ENCODE measurements around the gene NHSL1.

NHSL1 gene, protein sequence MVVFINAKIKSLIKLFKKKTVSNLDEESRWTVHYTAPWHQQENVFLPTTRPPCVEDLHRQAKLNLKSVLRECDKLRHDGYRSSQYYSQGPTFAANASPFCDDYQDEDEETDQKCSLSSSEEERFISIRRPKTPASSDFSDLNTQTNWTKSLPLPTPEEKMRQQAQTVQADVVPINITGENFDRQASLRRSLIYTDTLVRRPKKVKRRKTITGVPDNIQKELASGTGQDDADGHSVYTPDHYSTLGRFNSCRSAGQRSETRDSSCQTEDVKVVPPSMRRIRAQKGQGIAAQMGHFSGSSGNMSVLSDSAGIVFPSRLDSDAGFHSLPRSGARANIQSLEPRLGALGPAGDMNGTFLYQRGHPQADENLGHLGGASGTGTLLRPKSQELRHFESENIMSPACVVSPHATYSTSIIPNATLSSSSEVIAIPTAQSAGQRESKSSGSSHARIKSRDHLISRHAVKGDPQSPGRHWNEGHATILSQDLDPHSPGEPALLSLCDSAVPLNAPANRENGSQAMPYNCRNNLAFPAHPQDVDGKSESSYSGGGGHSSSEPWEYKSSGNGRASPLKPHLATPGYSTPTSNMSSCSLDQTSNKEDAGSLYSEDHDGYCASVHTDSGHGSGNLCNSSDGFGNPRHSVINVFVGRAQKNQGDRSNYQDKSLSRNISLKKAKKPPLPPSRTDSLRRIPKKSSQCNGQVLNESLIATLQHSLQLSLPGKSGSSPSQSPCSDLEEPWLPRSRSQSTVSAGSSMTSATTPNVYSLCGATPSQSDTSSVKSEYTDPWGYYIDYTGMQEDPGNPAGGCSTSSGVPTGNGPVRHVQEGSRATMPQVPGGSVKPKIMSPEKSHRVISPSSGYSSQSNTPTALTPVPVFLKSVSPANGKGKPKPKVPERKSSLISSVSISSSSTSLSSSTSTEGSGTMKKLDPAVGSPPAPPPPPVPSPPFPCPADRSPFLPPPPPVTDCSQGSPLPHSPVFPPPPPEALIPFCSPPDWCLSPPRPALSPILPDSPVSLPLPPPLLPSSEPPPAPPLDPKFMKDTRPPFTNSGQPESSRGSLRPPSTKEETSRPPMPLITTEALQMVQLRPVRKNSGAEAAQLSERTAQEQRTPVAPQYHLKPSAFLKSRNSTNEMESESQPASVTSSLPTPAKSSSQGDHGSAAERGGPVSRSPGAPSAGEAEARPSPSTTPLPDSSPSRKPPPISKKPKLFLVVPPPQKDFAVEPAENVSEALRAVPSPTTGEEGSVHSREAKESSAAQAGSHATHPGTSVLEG (N-terminal part only)

DNA sequence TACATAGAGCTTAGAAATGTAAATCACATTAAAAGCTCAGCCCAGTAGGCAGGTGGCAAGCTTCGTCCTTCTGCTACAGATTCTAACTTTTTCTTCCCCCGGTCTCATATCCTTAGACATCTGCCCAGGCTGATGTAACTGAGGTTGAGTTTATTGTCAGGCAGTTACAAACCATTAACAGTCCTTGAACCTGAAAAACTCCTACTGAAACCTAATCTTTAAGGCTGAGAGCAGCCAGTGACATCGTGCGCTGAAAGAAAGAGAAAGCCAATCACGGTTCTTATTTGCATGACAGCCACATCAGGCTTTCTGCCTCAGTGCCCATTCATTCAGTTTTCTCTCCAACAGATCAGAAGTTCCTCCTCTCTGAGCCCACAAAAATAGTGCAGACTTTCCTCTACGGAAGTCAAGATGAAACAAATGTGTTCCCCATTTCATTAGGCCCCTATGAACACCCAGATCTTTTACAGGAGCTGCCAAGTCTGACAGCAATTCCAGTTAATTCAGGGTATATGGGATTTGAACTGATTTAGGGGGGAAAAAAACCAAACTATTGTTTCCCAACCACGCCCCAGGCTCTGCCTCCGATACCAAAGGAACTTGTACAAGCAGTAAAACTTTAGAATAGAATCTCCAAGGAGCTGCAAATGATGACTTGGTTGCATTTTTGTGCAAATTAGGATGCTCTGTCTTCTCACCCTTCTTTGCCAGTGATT, at the start of gene NHSL1:
TSS of gene NHSL1 (minus strand) at position 192 of the 716 bp plus-strand sequence. CDS start 204 bp downstream, outside the sequence.
- TF ChIP-seq, protein P1, sequence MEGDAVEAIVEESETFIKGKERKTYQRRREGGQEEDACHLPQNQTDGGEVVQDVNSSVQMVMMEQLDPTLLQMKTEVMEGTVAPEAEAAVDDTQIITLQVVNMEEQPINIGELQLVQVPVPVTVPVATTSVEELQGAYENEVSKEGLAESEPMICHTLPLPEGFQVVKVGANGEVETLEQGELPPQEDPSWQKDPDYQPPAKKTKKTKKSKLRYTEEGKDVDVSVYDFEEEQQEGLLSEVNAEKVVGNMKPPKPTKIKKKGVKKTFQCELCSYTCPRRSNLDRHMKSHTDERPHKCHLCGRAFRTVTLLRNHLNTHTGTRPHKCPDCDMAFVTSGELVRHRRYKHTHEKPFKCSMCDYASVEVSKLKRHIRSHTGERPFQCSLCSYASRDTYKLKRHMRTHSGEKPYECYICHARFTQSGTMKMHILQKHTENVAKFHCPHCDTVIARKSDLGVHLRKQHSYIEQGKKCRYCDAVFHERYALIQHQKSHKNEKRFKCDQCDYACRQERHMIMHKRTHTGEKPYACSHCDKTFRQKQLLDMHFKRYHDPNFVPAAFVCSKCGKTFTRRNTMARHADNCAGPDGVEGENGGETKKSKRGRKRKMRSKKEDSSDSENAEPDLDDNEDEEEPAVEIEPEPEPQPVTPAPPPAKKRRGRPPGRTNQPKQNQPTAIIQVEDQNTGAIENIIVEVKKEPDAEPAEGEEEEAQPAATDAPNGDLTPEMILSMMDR (conservative IDR thresholded peaks at IDR 0.05; ENCODE audit: low read depth, low read length), result no peak
- peak within 1 kb of the TSS; percentile 27 for H3K4me3 ChIP-seq (ENCODE audit: low read length)
- no peak for DNase-seq (ENCODE audit: low read depth)

- no peak overlapping the region for H3K4me3 ChIP-seq (ENCODE audit: low read length)
- DNase-seq (ENCODE audit: low read depth), result no peak
- TF ChIP-seq, protein P1 (conservative IDR thresholded peaks at IDR 0.05; ENCODE audit: low read depth, low read length), result no peak
These were observed 47.5 kb upstream of the NHSL1 start for GRCh38 chr6:138546733-138547185.

- peak; percentile 82 for DNase-seq (ENCODE audit: low read depth)
- TF ChIP-seq, protein P1 (conservative IDR thresholded peaks at IDR 0.05; ENCODE audit: low read depth, low read length), result no peak
- peak overlapping the region; percentile 48 for H3K4me3 ChIP-seq (ENCODE audit: low read length)
These were observed 46.3 kb upstream of the NHSL1 start for GRCh38 chr6:138545621-138545980.

- no peak for DNase-seq (ENCODE audit: low read depth)
- H3K4me3 ChIP-seq (ENCODE audit: low read length), result peak overlapping the region; percentile 48
- TF ChIP-seq, protein P1 (conservative IDR thresholded peaks at IDR 0.05; ENCODE audit: low read depth, low read length), result no peak
These were observed 45.2 kb upstream of the NHSL1 start for GRCh38 chr6:138544501-138544900.

DNA sequence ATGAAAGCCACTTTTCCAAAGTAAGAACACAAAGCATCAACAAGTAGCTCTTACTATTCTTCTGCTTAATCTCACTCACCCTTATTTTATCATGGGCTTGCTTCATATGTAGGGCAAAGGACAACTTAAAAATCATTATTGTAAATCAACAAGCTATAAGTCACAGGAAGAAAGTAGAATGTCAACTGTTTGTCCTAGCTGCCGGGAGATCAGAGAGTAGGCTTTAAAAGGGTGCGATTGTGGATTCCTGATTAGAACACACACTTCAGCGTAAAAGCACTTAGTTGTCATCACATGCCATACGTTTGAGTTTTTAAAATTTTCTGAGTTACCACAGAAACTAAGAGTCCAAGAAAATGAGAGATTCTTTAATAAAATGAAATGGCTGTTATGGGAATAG, 44.4 kb upstream of the NHSL1 start:
- no peak for DNase-seq (ENCODE audit: low read depth)
- TF ChIP-seq, protein P1 (conservative IDR thresholded peaks at IDR 0.05; ENCODE audit: low read depth, low read length), result no peak
- H3K4me3 ChIP-seq (ENCODE audit: low read length), result peak overlapping the region; percentile 48

GRCh38 chr6:138541823-138542481, 42.7 kb upstream of the NHSL1 start:
- H3K4me3 ChIP-seq (ENCODE audit: low read length), result no peak overlapping the region
- TF ChIP-seq, protein P1 (conservative IDR thresholded peaks at IDR 0.05; ENCODE audit: low read depth, low read length), result no peak
- DNase-seq (ENCODE audit: low read depth), result peak; percentile 96

All from retinal pigment epithelial cell (primary cell).